HG02588 (cell line): Measurements from ENCODE around the gene CYP4F12.
"Not testable (repeated sequence)": the region's sequence is repeated elsewhere in the genome, so short reads cannot be mapped to it uniquely, and the experiment has no call there.

Experiments
- ATAC-seq: cut with Tn5 transposase; IDR thresholded peaks from one replicate; pipeline ENCODE4 v1.9.1; 2021; ENCODE audit warnings: mild to moderate bottlenecking, moderate library complexity; ENCODE audit not compliant: unreplicated experiment

The CYP4F12 gene

GRCh38 chr19:15650123-15650522 lies 22.8 kb upstream of the CYP4F12 start:
- not testable (repeated sequence) for ATAC-seq

- ATAC-seq, result no peak
Measured at GRCh38 chr19:15651791-15652190, 21.1 kb upstream of the CYP4F12 start.

DNA sequence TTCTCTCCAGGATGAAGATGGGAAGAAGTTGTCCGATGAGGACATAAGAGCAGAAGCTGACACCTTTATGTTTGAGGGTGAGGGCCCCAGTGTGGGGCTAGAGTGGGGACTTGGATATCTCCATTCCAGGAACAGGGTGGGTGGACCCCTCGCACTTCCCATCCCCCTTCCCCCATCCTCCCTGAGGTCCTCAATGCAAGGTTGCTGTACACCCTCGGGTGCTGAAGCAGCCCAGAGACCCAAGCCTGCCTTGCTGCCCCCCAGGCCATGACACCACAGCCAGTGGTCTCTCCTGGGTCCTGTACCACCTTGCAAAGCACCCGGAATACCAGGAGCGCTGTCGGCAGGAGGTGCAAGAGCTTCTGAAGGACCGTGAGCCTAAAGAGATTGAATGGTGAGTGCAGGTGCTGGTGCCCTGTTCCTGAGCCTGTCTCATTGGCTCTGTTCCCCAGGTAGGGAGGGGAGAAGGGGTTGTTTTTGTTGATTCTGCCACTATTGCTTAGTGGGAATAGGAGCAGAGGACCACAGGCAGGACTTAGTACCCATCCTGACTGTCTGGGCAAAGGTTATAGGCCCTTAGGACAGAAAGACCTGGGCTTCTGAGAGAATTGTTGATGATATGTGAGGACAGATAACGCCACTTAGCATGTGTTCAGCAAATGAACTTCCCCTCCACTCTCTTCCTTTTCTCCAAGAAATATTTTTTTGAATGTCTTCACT lies 20.2 kb upstream of the CYP4F12 start:
- ATAC-seq, result no peak

GRCh38 chr19:15656467-15656866 lies 16.4 kb upstream of the CYP4F12 start:
- no peak for ATAC-seq

GRCh38 chr19:15663247-15663646 lies 9.6 kb upstream of the CYP4F12 start:
- no peak for ATAC-seq

DNA sequence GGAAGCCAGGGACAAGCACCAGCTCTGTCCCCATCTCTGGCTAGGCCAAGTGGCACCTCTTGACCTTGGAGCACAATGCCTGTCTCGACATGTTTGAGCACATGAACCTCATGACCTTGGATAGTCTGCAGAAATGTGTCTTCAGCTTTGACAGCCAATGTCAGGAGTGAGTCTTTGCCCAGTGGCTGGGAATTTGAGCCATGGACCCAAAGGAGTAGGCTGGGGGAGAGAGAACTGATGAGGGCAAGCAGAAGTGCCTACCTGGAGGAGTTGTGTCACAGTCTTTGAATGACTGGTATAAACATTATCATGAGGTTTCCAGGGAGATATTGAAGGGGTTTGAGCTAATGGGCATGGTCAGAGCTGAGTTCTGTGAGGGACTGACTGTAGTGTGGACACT lies 6.7 kb upstream of the CYP4F12 start:
- ATAC-seq, result no peak

- no peak for ATAC-seq
Measured at GRCh38 chr19:15666883-15667282, 6.0 kb upstream of the CYP4F12 start.

DNA sequence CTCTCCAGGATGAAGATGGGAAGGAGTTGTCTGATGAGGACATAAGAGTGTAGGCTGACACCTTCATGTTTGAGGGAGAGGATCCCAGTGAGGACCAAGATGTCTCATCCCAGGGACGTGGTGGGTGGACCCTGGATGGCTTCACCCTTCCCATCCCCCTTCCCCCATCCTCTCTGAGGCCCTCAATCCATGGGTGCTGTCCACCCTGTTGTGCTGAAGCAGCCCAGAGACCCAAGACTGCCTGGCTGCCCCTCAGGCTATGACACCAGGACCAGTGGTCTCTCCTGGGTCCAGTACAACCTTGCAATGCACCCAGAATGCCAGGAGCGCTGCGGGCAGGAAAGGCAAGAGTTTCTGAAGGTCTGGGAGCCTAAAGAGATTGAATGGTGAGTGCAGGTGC lies 3.4 kb upstream of the CYP4F12 start:
- no peak for ATAC-seq

GRCh38 chr19:15669891-15670290 lies 3.0 kb upstream of the CYP4F12 start:
- ATAC-seq, result no peak

DNA sequence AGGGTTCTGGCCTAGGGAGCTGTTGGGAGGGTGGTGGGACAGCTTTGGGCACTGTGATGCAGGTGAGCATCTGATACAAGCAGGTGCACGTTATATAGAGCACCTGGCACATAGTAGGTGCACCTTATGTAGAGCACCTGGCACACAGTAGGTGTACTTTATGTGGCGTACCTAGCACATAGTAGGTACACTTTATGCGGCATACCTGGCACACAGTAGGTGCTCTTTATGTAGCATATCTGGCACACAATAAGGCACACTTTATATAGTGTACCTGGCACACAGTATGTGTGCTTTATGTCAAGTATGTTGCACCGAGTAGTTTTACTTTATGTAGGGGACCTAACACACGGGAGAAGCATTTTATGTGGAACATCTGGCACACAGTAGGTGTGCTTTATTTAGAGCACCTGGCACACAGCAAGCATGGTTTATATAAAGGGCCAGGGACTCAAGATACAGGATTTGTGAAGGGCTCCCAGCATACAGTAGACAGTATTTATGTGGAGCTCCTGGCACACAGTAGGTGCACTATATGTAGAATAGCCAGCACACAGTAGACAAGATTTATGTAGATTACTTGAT lies 1.6 kb upstream of the CYP4F12 start:
- ATAC-seq, result no peak

DNA sequence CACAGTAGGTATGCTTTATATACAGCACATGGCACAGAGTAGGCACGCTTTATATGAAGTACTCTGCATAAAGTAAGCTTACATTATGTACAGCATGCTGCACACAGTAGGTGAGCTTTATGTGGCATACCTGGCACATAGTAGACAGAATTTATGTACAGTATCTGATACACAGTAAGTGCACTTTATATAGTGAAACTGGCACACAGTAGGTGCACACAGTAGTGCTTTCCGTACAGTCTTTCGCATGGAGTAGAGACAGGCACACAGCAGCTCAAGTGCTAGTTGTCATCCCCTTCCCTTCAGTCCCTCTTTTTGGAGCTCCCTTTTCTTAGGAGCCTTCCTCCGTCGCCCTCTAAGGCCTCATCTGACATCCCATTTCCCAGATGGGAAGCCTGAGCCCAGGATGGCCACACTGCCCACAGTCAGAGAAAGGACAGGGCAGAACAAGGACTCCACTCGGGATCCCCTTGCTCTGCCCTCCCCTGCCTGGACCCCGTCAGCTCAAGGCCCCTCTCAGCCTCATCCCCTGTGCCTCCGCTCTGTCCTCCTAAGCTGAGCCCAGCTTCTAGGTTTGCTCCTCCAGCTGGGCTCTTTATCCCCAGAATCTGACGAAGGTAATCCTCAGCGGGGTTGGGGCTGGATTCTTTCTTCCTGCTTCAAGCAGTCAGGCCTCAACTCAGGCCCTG lies 852 bp upstream of the CYP4F12 start:
- no peak for ATAC-seq

DNA sequence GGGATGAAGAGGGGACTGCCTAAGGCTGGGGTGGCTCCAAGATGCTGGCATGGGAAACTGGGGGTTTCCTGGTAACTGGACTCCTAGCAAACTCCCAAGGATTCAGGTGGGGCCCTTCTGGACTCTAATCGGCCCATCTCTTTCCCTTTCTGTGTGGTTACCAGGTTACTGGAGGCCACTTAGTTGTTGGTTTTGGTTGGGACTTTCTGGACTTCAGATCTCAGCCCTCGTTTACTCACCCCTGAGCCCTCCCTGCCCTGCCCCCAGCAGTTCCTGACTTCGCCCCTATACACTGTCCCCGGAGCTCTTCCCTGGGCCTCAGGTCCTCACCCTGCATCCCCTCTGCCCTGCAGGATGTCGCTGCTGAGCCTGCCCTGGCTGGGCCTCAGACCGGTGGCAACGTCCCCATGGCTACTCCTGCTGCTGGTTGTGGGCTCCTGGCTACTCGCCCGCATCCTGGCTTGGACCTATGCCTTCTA lies 328 bp downstream of the CYP4F12 start:
- no peak for ATAC-seq

- no peak for ATAC-seq
Measured at GRCh38 chr19:15675560-15675959, 2.7 kb downstream of the CYP4F12 start.

DNA sequence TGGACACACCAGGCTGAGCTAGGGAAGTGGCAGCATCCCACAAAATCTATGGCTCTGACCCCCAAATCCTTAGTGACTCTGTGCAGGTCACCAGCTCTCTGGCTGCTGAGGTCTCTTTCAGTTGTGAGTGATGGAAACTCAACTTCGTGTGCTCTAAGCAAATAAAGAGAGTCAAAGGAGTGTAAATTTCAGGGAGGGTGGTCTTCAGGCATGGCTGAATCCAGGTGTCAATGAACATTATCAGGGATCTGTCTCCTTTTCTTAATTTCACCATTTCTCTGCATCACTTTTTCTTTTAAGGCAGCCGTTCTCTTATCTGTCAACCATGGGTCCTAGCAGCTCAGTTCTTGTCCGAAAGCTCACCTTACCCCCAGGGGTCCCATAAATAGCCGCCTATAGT lies 6.2 kb downstream of the CYP4F12 start:
- no peak for ATAC-seq

DNA sequence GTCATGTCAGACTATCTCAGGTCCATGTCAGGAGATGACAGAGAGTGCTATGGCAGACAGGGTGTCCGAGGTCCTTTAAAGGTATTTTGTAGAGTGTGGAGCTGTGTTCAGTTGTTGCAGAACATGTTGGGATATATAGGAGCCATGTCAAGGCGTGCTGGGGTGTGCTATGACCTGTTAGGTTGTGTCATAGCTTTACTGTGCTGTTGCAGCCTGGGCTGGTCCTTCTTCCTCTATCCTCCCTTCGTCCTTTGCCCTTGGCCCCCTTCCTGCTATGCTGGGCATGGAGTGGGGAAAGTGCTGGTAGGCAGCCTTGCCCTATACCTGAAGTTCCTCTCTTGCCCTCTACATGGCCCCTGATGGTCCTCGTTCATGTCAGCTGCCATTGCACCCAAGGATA lies 7.0 kb downstream of the CYP4F12 start:
- ATAC-seq, result not testable (repeated sequence)

- no peak for ATAC-seq
Measured at GRCh38 chr19:15680478-15681322, 7.8 kb downstream of the CYP4F12 start.

DNA sequence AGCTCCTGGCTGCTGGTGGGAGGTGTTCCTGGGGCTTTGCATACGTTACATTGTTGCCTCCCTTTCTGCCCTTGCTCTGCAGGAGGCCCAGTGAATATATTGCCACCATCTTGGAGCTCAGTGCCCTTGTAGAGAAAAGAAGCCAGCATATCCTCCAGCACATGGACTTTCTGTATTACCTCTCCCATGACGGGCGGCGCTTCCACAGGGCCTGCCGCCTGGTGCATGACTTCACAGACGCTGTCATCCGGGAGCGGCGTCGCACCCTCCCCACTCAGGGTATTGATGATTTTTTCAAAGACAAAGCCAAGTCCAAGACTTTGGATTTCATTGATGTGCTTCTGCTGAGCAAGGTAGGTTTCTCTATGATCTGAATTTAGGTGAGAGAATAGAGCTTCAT lies 10.5 kb downstream of the CYP4F12 start:
- ATAC-seq, result no peak

- ATAC-seq, result no peak
Measured at GRCh38 chr19:15684828-15685227, 11.9 kb downstream of the CYP4F12 start.

DNA sequence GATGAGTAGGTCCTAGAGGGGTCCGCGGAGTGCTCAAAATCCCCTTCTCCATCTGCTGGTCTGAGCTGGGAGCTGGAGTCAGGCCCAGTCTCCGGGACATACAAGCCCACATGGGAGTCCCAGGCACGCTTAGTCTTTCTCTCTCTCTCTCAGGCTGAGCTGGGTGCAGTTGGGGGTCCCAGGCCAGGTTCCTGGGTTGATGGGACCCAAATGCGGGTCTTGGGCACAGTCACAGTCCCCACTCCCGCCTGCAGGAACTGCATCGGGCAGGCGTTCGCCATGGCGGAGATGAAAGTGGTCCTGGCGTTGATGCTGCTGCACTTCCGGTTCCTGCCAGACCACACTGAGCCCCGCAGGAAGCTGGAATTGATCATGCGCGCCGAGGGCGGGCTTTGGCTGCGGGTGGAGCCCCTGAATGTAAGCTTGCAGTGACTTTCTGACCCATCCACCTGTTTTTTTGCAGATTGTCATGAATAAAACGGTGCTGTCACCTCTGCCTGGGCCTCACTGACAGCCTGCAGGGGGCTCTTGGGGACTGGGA lies 23.8 kb downstream of the CYP4F12 start:
- ATAC-seq, result no peak

DNA sequence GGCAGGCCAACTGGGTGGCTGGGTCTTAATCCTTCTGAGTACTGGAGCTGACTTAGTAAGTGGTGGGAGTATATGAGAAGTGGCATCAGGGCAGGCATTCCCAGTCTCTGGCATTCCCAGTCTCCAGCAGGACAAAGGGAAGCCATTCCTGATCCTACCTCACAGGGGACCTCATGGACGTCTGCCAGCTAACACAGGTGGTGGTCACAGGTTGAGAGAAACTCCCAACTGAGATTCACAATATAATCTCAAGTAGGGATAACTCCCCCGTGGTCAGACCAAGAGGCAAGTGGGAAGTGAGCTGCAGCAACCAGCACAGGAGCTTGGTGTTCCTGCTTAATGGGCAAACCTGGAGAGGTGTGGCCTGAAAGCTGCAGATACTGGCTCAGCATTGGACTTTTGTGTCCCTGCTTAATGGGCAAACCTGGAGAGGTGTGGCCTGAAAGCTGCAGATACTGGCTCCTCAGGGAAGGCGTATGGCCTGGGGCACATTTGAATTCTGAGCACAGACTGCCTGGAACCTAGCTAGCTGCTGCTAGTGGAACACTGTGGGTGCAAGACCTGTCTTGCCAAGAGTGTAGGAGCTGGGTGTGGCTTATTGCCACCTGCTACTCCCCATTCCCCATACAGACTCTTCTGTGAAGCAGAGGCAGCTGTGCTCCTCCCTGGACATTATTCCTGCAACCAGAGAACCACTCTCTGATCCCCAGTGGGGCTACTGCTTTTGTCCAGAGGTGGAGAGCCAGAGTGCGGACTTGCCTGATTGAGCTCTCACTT lies 29.1 kb downstream of the CYP4F12 start:
- no peak for ATAC-seq
